HG02763 (cell line): ENCODE data around the gene CDC42EP5.
A peak's percentile ranks its signal among the peaks of the same experiment; 100 is the strongest.

Experiments used
- ATAC-seq: cut with Tn5 transposase; IDR thresholded peaks from one replicate; pipeline ENCODE4 v1.9.1; 2021; ENCODE audit warnings: mild to moderate bottlenecking, moderate library complexity; ENCODE audit not compliant: unreplicated experiment

CDC42EP5 gene

DNA sequence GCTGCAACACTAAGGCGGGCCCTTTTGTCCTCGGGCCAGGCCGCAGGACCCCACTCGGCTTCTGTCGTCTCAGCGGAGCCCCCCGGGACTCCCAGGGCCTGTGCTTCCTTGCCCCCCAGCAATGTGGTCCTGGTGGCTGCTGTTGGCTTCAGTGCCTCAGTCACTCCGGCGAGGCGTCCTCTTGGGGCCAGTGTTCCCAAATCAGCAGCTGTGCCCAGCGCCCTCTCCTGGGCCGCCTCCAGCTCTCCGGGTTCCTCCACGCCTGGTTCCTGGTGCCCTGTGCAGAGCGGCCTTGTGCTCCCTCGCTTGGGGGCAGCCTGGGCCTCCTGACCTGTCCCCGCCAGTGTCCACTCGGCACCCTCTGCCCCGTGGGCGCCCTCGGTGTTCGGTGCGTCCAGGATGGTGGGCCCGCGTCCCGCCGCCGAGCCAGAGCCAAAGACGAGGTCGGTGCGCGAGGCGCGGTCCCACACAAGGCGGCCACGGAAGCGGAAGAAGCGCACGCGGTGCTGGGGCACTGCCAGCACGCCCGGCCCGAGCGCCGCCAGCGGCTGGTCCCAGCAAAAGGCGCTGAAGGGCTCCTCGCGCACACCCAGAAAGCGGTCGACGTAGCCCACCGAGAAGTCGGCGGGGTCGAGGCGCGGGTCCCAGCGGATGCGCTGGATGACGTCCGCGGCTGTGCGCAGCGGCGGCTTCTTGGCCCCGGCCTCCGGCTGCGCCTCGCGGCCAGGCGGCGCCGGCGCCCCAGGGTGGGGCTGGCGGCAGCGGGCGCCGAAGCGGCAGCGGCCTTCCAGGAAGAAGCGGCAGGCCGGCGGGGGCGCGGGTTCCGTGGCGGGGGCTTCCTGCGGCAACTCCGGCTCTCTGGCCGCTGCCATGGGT is 10.2 kb downstream of the CDC42EP5 start:
- ATAC-seq, result peak; percentile 2

DNA sequence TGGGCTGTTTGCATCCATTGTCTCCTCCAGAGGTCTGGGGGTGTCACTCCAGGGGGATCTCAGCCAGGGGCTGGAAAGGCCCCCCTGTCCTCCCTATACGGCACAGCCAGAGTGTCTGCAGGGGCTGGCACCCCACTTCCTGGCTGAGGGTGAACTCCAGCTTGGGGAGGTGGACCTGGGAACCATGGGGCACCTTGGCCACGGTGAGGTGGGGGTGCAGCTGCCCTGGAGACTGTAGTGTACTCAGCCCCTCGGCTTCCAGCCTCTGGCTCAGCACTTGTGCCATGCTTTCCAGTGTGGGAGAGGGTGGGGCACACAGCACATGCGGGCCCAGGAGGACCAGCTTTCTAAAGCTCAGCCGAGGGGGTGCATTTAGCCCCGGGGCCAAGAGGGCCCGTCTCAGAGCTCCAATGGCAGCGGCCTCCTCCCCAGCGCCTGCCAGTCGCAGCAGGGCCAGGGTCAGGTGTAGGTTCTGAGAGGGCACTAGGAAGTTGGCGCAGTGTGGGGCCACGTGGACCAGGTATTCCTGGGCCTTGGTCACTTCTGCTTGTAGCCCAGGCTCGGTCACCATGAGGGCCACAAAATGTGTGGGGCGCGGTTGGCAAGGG is 10.9 kb downstream of the CDC42EP5 start:
- ATAC-seq, result no peak

DNA sequence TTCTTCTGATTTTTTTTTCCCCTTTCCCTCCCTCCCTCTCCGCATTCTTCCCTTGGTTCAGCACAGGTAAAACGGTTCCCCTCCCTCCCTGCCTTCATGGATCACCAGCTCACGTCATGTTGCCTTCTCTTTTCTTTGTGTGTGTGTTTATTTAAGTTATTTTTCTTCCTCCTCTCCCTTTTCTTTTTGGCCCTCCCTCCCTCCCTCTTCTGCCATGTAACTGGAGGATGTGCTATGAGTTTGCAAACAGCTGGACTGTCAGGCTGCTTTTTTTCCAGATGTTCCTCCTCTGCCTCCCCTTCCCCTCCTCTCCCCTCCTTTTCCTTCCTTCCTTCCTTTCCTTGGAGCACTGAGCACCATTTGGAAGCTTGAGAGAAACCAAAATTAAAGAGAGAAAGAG is 11.5 kb downstream of the CDC42EP5 start:
- ATAC-seq, result no peak

DNA sequence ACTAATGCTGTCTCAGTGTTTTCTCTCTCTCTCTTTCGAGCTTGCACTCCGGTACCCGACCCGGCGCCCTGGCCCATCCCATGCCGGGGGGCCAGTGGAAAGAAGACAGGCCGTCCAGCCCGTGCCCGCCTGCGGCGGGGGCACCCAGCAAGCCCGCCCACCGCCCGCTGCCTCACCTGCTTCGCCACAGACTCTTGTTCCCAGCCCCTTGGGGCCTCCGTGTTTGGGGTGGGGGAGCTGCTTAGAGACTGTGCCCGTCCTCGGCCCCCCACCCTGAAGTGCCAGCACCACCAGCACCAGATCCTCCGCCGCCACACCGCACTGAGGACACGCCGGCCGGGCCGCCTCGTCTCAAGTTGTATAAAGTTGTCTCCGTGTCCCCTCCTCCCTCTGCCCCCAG is 11.9 kb downstream of the CDC42EP5 start:
- ATAC-seq, result no peak

DNA sequence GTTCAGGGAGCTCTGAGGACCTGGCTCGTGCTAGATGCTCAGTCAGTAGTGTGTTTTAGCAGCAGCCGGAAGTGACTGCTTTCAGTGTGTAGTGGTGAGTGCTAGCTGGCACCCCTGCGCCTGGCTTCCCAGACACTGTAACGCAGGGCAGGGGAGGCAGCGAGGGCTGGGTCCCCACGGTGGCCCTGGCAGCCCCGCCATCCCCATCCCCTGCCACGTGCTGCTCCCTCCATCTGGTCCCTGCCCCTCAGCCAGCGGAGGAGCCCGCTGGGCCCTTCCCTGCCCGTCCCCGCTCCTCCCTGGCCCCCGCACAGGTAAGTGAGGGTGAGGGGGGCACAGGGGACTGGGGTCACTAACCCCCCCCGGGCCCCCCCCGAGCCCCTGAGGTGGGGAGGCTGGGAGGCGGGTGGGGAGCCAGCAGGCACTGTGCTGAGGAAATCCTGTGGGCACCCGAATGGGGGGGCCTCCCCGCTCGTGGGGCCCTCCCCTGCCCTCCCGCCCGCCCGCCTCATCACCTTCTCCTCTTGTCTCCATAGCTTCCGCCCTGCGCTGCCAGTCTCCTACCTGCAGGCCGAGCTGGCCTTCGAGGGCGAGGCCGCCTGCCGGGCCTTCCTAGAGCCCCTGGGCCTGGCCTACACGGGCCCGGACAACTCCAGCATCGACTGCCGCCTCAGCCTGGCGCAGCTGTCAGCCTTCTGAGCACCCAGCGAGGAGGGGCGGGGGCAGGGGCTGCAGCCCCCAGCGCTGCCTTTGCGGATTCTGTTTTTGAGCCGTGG is 12.7 kb downstream of the CDC42EP5 start:
- no peak for ATAC-seq

DNA sequence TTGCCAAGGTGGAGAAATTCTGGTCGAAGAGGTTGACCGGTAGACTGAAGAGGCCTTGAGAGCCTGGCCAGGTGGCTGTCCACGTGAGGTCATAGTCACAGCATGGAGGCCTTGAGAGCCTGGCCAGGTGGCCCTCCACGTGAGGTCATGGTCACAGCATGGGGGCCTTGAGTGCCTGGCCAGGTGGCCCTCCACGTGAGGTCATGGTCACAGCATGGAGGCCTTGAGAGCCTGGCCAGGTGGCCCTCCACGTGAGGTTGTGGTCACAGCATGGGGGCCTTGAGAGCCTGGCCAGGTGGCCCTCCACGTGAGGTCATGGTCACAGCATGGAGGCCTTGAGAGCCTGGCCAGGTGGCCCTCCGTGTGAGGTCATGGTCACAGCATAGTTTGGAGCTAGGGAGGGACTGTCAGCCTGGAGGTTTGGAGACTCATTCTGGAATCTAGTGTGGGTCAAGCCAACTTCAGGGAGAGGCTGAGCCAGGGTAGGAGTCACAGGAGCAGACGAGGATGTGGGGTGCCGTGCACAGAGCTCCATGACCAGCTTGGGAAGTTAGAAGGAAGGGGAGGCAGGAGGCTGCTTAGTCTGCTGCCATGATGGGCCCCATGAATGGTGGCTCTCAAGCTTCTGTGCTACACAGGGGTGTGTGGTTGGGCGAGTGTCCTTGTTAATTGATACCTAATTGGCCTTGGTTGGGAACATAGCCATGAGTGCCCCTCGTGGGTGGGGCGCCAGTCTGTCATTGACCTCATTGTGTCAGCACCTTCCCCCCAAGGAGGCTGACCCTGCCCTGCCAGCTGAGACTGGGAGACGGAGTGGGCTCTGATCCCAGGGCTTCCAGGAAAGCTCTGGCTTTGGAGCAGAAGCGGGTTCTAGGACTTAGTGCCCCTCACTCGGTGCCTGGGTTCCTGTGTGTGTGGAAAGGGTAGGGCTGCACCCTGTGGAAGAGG is 13.5 kb downstream of the CDC42EP5 start:
- no peak for ATAC-seq

DNA sequence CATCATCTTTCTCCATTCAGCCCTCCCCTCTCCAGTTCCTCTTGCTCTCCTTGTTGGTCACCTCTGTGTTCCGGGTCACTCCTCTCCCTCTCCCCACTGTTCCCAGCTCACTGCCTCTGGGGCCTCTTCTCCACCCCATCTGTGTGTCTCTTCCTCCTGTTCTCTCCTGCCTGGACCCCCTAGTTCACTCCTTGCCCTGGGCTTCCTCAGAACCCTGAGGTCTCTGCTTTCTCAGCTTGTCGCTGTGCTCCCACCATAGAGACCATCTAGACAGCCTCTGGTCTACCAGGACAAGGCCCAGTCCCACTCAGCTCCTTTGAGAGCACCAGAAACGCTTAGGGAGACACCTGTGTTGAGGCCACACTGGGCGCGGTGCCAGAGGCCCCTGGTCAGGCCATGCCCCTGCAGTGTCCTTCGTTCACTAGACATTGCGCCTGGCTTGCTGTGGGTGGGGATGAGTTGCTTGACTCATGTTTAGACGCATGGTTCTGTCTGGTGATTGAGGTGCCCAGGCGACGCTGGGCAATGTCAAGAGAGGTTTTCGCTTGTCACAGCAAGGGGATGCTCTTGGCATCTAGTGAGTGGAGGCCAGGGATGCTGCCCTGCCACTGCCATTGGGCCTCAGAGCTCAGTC is 14.3 kb downstream of the CDC42EP5 start:
- no peak for ATAC-seq

DNA sequence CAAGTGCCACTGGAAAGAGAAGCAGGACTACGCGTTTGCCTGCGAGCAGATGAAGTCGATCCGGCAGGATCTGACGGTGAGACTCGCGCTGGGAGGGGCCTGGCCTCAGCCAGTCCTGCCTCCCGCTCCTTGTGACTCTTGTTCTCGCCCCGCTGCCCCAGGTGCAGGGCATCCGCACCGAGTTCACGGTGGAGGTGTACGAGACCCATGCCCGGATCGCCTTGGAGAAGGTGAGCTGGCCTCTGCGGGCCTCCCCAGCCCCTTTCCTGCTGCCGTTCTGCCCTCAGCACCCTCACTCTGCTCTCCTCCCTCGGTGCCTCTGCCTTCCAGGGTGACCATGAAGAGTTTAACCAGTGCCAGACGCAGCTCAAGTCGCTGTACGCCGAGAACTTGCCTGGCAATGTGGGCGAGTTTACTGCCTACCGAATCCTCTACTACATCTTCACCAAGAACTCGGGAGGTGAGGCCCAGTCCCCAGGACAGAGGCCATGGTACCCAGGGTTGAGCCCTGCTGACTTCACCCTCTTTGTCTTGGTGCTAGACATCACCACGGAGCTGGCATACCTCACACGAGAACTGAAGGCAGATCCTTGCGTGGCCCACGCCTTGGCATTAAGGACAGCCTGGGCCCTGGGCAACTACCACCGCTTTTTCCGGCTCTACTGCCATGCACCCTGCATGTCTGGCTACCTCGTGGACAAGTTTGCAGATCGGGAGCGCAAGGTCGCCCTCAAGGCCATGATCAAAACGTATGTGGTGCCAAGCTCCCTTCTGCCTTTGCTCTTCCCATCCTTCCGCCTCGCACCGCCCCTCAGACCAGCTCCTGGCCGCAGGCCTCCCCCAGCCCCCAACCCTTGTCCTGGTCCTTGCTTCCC is 15.1 kb downstream of the CDC42EP5 start:
- ATAC-seq, result no peak

DNA sequence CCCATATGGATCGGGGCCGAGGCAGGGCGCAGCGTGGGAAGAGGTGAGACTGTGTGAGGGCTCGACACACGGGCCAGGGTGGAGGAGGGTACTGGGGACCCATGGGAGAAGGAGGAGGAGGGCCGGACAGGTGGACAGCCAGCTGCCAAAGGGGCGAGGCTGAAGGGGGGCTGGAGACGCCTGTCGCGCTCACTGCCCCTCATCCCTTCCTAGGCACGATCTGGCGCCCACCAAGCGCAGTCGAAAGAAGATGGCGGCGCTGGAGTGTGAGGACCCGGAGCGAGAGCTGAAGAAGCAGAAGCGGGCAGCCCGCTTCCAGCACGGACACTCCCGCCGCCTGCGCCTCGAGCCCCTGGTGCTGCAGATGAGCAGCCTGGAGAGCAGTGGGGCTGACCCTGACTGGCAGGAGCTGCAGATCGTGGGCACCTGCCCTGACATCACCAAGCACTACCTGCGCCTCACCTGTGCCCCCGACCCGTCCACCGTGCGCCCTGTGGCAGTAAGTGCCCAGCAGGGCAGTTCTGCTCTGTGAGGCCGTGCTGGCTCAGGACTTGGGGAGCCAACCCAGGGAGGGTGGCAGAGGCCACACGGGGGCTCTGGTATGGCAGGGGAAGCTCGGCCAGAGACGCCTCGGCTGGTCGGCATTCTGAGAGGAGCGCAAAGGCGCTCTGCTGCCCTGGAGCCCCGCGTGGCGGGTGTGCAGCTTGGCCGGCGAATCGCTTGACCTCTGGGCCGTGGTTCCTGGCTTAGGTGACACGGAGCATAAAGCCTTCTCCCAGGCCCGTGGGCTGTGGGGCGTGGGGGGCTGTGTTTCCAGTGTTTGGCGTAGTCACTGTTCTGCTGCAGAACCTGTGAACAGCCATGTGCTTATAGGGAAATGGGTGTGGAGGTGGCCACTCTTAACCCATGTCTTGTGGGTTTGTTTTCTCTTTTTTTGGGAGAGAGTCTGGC is 16.4 kb downstream of the CDC42EP5 start:
- no peak for ATAC-seq

DNA sequence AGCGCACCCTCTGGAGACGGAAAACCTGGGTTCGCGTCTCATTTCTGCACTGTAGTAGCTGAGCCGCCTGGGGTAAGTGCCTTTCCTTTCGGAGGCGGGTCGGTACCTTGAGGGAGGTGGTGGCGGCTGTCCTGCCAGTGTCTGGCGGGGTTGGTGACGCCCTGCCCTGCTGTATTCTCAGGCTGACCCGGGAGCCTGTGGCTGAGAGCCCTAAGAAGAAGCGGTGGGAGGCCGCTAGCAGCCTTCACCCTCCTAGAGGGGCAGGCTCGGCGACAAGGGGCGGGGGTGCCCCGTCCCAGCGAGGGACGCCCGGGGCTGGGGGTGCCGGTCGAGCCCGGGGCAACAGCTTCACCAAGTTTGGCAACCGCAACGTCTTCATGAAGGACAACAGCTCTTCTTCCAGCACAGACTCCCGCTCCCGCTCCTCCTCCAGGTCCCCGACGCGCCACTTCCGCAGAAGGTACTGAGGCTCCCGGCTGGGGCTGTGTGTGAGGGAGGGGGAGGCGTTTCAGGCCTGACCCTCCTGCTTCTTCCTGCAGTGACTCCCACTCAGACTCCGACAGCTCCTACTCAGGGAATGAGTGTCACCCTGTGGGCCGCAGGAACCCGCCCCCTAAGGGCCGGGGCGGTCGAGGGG is 17.2 kb downstream of the CDC42EP5 start:
- no peak for ATAC-seq

DNA sequence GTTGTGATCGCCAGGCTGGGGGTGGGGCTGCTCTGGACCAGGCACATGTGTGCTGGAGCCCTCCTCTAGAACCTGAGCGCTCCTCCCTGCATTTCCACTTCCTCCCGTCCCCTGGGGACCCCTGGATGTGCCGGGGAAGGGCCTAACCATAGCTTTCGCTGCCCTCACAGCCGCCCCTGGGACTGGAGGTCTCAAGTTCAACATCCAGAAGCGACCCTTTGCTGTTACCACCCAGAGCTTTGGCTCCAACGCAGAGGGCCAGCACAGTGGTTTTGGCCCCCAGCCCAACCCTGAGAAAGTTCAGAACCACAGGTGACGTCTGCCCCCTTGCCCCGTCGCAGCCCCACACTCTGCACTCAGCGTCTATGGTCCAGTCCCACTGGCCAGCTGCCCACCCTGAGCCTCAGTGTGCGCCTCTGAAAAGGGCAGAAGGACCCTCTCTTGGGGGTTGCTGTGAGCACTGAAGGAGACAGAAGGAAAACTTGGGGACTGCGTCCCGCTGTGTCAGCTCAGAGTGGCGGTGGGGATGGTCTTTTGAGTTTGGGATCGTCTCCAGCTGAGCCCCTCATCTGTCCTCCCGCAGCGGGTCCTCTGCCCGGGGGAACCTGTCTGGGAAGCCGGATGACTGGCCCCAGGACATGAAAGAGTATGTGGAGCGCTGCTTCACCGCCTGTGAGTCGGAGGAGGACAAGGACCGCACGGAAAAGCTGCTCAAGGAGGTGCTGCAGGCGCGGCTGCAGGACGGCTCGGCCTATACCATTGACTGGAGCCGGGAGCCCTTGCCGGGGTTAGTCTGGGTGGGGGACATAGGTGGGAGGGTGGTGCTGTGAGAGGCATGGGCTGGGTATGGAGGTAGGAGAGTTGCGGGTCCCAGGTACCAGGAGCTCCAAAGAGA is 18.1 kb downstream of the CDC42EP5 start:
- no peak for ATAC-seq

DNA sequence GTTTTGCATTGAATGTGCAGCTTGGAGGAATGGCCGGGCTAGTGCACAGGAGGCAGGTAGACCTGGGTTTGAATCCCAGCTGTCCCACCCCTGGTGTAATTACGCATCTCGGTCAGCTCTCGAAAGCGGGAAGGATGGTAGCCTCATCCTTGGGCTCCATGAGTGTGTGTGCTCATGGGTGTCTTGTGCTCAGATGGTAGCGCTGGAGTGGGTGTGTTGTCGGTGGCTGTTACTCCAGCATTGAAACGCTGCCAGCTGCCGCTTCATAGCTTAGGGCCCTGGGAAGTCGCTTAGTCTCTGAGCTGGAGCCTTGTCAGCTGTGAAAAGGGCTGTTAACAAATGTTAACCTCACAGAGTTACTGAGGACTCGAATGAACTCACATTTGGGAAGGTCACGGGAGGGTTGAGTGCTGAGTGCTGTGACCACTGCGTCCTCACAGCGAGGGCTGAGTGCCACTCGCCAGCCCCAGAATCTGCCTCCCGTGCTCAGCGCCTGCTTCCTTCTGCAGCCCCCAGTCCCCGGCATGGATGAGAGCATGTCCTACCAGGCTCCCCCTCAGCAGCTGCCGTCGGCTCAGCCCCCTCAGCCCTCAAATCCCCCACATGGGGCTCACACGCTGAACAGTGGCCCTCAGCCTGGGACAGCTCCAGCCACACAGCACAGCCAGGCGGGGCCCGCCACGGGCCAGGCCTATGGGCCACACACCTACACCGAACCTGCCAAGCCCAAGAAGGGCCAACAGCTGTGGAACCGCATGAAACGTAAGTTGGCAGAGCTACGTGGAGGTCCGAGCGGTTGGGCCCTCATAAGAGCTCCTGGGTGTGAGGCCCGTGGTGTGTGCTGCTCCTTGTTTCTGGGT is 18.9 kb downstream of the CDC42EP5 start:
- ATAC-seq, result no peak

DNA sequence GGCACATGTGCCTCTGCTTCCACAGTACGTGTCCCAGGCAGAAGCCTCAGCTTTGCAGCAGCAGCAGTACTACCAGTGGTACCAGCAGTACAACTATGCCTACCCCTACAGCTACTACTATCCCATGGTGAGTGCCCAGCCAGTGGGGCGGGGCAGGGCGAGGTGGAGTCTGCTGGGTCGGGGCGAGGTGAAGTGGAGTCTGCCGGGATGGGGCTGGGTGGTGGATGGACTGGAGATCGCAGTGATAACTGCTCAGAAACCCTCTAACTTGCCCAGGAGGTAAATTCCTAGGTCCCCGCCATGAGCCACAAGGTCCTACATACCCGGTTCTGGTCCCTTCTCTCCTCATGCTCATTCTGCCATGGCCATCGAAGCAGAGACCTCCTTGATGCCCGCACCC is 20.5 kb downstream of the CDC42EP5 start:
- ATAC-seq, result no peak

DNA sequence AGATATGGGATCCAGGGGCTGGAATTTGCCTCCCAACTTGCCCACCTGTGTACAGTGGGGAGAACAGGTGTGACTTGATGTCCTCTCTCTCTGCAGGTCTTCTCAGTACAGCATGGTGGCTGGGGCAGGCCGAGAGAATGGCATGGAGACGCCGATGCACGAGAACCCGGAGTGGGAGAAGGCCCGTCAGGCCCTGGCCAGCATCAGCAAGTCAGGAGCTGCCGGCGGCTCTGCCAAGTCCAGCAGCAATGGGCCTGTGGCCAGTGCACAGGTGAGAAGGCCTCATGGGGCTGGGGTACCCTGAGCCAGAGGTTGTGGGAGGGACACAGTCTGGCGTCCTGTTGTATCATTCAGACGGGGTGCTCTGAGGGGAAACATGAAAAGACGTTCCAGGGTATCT is 21.1 kb downstream of the CDC42EP5 start:
- ATAC-seq, result no peak

DNA sequence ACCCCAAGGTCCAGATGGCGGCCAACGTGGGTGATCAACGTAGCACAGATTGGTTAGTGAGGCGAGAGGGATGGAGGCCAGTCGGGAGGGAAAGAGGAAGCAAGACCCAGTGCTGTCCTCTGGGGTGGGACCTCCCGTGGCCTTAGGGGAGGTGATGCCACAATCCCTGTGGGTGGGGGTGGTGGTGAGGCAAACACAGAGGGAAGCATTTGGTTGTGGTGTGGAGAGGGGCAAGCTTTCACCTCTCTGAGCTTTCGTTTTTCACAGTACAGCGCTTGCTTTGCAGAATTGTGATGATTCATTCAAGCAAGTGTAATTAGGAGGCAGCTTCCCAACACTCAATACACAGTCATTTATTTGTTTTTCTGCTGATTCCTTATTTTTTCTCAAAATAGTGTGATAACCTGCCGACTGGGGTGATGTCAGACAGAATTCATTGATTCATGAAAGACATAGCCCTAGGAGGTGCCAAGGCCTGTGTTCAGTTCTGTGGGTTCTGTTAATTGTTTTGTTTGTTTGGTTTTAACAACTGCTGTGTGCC is 21.7 kb downstream of the CDC42EP5 start:
- ATAC-seq, result no peak
